IPS-11a (cell line): ENCODE results near the gene HMGB2.

ENCODE experiments used
- H3K4me3 ChIP-seq: one replicate; pipeline ENCODE4 v1.5.1; 2013; ENCODE audit warnings: low read depth, low read length, control low read depth

The HMGB2 gene

GRCh38 chr4:173334891-173335752 is 964 bp upstream of the HMGB2 start:
- H3K4me3 ChIP-seq, result peak overlapping the region; percentile 76

- H3K4me3 ChIP-seq, result peak overlapping the region; percentile 97
Observed at GRCh38 chr4:173333658-173334084, 487 bp downstream of the HMGB2 start.

GRCh38 chr4:173332963-173333657 is 1.0 kb downstream of the HMGB2 start:
- H3K4me3 ChIP-seq, result peak overlapping the region; percentile 97

GRCh38 chr4:173332021-173332487 is 2.1 kb downstream of the HMGB2 start:
- no peak overlapping the region for H3K4me3 ChIP-seq

GRCh38 chr4:173330590-173330989 is 3.6 kb downstream of the HMGB2 start:
- H3K4me3 ChIP-seq, result no peak overlapping the region

GRCh38 chr4:173328236-173328901 is 5.8 kb downstream of the HMGB2 start:
- no peak overlapping the region for H3K4me3 ChIP-seq

- no peak overlapping the region for H3K4me3 ChIP-seq
Observed at GRCh38 chr4:173325007-173325736, 9.0 kb downstream of the HMGB2 start.

GRCh38 chr4:173319696-173320095 is 14.5 kb downstream of the HMGB2 start:
- H3K4me3 ChIP-seq, result no peak overlapping the region

GRCh38 chr4:173318648-173319211 is 15.4 kb downstream of the HMGB2 start:
- no peak overlapping the region for H3K4me3 ChIP-seq

GRCh38 chr4:173318240-173318639 is 15.9 kb downstream of the HMGB2 start:
- no peak overlapping the region for H3K4me3 ChIP-seq

- no peak overlapping the region for H3K4me3 ChIP-seq
Observed at GRCh38 chr4:173317004-173317403, 17.2 kb downstream of the HMGB2 start.

- H3K4me3 ChIP-seq, result no peak overlapping the region
Observed at GRCh38 chr4:173316060-173316459, 18.1 kb downstream of the HMGB2 start.

GRCh38 chr4:173314715-173315114 is 19.4 kb downstream of the HMGB2 start:
- H3K4me3 ChIP-seq, result no peak overlapping the region

- H3K4me3 ChIP-seq, result no peak overlapping the region
Observed at GRCh38 chr4:173311368-173311767, 22.8 kb downstream of the HMGB2 start.

- no peak overlapping the region for H3K4me3 ChIP-seq
Observed at GRCh38 chr4:173307778-173308177, 26.4 kb downstream of the HMGB2 start.

- no peak overlapping the region for H3K4me3 ChIP-seq
Observed at GRCh38 chr4:173301518-173302201, 32.5 kb downstream of the HMGB2 start.

GRCh38 chr4:173294444-173294843 is 39.7 kb downstream of the HMGB2 start:
- no peak overlapping the region for H3K4me3 ChIP-seq

GRCh38 chr4:173293663-173294062 is 40.5 kb downstream of the HMGB2 start:
- H3K4me3 ChIP-seq, result no peak overlapping the region

- H3K4me3 ChIP-seq, result no peak overlapping the region
Observed at GRCh38 chr4:173291899-173292298, 42.3 kb downstream of the HMGB2 start.

- H3K4me3 ChIP-seq, result no peak overlapping the region
Observed at GRCh38 chr4:173289353-173289727, 44.8 kb downstream of the HMGB2 start.
